Subcutaneous adipose tissue (tissue), 4 donors: ENCODE results near the gene NUDT21. TPM values are rescaled to one million over a fixed set of nuclear protein-coding genes. Genes with fewer than 3 reads are reported as not detected.

ENCODE experiments used
- total RNA-seq, 4 donors: library from RNA; depleted of rRNA; stranded (reverse); fragments of >200 nt; gene quantifications; one replicate each; pipeline ENCODE4 v1.1.0, GENCODE V29; 2016
- TF ChIP-seq, protein P1 (sequence below): fragments of 450-650 bp; IDR thresholded peaks from one replicate; pipeline ENCODE4 v1.5.1; 2016; ENCODE audit warnings: low read depth, mild to moderate bottlenecking, control low read depth, antibody characterized with exemption, moderate library complexity

The NUDT21 gene
- total RNA-seq, 4 donors from 2014 or later, result 37.1 to 57.2 (median 39.8) TPM

DNA sequence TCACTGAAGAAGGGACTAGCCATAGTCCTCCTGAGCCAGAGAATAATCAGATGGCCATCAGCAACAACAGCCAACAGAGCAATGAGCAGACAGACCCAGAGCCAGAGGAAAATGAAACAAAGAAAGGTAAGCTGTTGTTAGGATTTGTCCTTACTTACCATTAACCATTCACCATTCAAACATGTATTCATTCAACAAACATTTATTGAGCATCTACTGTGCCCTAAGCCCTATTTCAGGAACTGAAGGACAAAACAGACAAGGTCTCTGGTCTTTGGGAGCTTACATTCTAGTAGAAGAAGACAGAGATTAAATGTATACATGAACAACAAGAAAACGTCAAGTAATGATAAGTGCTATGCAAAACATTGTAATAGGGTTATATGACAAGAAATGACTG lies 19.5 kb upstream of the NUDT21 start:
- TF ChIP-seq, protein P1, sequence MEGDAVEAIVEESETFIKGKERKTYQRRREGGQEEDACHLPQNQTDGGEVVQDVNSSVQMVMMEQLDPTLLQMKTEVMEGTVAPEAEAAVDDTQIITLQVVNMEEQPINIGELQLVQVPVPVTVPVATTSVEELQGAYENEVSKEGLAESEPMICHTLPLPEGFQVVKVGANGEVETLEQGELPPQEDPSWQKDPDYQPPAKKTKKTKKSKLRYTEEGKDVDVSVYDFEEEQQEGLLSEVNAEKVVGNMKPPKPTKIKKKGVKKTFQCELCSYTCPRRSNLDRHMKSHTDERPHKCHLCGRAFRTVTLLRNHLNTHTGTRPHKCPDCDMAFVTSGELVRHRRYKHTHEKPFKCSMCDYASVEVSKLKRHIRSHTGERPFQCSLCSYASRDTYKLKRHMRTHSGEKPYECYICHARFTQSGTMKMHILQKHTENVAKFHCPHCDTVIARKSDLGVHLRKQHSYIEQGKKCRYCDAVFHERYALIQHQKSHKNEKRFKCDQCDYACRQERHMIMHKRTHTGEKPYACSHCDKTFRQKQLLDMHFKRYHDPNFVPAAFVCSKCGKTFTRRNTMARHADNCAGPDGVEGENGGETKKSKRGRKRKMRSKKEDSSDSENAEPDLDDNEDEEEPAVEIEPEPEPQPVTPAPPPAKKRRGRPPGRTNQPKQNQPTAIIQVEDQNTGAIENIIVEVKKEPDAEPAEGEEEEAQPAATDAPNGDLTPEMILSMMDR, result no peak

DNA sequence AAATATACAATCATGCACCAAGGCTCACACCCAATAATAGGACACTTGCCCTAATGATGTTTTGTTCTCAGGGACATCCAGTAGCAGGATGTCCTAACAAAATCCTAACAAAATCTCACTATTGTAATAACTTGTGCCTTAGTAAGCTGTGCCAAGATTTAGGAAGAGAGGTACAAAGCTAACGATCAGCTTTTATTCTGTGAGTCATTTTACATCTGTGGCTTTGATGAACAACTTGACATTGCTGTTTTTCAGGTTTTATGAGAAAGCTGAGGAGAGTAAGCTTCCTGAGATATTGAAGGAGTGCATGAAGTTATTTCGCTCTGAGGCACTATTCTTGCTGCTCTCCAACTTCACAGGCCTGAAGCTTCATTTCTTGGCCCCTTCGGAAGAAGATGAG lies 19.1 kb upstream of the NUDT21 start:
- TF ChIP-seq, protein P1, result no peak

DNA sequence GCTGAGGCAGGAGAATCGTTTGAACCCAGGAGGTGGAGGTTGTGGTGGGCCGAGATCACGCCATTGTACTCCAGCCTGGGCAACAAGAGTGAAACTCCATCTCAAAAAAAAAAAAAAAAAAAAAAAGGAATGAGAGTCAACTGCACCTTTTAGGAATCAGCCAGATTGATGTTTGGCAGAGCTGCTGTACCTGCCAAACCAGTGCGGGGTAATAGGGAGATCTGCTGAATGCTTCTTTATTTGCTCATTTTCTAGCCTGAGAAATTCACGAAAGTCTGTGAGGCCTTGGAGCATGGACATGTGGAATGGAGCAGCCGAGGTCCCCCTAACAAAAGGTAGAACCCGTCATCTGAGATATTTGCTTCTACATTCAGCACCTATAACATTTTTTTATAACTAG lies 18.6 kb upstream of the NUDT21 start:
- TF ChIP-seq, protein P1, result no peak

DNA sequence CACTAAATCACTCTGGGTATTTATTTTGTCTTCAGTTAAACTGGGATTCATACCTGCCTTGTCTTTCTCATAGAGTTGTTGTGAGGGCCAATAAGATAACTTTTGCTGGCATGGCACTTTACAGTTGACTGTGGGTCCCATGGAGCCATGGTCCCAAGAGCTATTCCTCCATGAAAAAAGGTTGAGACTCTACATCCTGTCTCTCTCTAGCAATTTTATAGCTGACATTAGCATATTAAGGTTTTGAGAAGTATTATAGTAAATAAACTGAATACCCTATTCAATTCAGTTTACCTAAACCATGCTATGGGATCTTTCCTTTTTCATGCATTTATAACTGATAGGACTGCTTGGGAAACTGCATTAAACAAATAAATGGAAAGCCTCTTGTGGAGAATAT lies 17.7 kb upstream of the NUDT21 start:
- TF ChIP-seq, protein P1, result no peak

DNA sequence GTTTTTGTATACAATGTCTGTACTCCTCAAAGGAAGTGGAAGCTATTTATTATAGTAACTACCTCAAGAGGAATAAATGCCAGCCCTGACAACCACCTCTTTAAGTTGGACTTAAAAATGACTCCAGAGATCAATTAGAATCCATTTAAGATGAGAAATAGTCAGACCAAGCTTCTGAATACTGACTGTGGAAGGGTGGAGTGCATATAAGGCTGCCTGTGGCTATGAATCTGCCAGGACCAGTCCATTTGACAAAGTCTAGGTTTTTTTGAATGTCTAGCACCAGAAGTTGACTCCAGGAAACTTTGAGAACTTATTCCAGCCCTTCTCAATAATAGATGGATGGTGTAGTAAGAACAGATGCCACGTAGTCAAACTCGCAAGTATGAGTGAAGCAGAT lies 15.2 kb upstream of the NUDT21 start:
- TF ChIP-seq, protein P1, result no peak

DNA sequence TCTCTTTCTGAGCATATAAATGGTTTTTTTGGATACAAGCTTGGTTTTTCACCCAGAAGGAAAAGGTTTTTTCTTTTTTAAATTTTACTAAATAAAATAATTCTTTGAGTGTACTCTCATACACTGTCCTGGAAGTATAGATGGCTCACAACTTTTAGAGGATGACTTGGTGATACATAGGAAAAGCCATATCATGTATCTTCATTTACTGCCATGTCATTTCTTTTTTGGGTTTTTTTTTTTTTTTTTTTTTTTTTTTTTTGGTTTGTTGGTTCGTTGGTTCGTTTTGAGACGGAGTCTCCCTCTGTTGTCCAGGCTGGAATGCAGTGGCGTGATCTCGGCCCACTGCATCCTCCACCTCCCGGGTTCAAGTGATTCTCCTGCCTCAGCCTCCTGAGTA lies 12.0 kb upstream of the NUDT21 start:
- TF ChIP-seq, protein P1, result no peak

DNA sequence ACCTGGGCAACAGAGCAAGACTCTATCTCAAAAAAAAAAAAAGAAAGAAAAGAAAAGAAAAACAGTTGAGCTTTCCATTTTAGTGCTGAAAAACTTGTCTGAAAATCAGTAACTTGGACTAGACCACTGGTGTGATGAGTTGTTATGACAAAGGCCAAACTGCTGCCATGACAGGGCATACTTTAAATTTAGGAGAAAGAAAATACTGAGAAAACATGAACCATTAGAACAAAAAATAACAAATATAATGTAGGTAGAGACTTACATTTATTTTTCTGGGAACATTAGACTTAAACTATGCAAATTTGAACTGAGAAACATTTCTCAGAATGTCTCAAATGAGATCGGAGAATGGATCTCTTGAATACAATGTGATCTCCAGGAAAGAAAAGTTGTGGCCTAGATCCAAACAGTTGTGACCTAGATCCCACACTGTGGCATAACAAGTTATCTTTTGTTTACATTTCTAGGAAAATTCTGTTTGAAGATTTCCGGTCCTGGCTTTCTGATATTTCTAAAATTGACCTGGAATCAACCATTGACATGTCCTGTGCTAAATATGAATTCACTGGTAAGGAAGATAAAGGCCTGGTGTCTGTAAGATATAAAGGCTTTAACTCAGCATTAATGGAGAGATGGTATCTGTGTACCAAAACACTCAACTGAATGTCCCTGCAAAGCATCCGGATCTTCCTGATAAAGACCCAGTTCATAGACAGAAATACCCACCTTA lies 11.1 kb upstream of the NUDT21 start:
- TF ChIP-seq, protein P1, result no peak
